C1 segment of cervical spinal cord (tissue), 14 donors: Measurements from ENCODE around the gene DTNBP1.

Source experiments
- DNase-seq, 14 donors: peaks; one replicate each; lab custom pipeline; 2025; lab: John Stamatoyannopoulos, UW

The DTNBP1 gene

DNA sequence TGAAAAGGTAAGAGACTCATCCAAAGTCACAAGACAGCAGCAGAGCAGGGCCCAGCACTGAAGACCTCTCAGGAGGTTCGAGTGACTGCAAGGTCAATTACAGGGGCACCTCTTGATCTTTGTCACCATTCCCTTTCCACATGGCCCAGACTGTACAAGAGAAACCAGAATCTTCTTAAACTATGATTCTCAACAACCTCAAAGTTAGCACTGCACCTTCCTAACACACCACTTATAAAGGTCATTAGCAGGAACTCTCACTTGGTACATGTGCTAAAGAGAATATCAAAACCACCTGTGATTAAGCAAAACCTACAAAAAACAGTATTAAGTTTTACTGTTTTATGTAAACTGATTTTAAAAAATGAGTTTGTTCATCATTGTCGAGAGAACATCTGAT, 70.2 kb downstream of the DTNBP1 start:
- no peak for DNase-seq

DNA sequence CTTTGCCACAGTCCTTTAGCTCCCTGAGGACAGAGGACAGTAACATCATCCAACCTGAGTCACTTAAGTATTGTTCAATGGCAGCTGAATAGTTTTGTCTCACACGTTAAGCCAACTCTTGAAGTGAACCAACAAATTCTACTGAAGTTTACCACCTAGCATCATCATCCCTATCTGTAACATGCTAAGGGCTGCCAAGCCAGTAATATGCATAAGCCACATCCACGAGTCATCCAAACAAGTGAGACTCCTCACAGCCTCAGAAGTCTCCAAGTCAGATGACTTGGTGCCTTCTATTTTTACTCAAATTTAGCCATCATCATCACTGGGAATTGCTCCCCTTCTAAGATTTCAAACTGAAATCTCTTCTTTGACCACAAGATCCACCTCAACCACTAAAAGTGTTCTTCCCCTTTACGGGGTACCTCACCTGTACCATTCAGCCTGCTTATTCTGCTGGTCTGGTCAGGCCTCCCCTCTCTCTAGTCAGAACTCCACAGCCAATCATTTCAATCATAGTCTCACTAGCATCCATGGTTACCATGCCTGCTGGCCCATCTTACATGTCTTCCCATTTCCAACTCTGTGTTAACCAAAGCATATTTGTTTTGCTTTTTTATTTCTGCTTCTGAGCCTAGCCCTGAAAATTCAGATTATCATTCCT, 73.7 kb downstream of the DTNBP1 start:
- no peak for DNase-seq

DNA sequence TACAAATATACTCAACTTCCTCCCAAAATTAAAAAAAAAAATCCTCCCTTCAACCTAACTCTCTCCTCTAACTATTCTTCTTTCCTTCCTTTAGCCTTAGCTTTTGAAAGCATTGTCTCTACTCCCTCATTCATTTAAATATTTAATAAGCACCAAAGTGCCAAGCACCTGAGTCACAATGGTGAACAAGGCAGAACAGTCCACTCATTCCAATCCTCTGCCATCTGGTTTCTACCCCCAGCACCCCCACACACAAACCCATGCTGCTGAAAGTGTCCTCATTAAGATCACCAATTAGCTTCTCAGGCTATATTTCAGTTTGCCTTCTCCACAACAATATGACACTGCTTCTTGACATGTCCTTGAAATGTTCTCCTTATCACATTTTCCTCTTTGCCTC, 76.3 kb downstream of the DTNBP1 start:
- DNase-seq: no peak

DNA sequence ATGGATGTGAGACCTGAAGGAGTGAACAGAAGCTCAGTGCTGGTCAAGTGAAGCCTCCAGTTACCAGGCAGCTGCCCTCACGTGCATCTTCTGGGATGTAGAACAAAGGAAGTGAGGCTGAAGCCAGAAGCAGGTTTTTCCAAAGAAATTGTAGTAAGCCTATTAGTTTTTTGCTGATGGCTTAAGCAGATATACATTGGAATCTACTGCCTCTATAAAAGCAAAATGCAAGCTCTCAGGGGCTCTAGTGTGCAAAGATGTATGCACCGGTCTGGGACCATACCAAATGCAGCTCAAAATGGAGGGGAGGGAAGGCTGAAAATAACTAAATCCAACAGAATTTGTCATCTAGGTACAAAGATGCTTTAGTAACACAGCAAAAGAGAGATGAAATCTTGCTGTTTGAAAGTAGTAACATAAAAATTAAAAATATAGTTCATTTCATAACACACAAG, 77.0 kb downstream of the DTNBP1 start:
- no peak for DNase-seq

DNA sequence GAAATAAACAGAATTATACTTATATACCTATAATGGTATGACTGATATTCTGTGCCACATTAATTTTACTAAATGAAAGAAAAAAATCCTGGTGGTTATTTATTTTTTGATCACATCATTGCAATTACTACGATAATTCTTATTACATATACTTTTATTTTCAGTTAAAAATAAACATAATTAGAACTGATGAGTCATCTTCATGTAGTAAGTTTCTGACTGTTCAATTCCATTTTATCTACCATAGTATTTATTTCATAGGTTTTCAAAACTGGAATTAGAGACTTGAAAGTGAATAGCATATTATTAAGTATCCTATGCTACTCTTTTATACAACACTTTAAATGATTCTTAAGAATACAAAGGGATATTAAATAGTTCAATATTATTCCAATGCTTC, 80.3 kb downstream of the DTNBP1 start:
- DNase-seq: no peak

DNA sequence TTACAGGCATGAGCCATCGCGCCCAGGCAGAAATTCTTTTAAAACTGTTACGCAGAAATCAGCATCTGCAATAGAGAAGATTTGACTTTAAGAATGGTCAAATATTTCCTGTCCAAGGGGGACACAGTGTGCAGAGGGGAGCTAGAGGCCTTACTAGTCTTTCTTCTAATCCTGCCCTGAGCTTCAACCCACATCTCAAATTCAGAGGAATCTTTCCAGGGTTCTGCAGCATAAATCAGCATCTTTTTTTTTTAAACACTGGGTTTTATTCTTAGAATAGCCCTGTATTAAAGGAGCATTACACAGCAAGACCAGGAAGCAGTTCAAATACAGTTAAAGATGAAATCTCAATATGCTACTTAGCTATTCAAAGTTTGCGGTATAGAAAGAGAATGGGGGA, 81.1 kb downstream of the DTNBP1 start:
- DNase-seq: no peak

DNA sequence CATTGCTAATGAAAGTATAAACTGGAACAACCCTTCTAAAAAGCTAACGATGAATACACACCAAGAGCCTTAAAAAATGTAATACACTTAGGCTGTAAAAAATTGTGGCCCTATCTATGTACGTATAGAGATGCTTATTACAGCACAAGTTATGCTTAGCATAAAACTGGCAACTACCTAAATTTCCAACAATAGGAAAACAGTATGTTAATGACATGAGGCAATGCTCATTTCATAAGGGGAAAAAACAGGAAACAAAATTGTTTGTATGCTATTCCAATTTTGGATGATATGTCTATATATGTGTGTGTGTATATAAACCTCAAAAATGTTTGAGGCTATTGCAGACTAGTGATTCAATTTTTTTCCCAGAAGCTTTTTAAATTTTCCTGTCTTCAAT, 82.5 kb downstream of the DTNBP1 start:
- no peak for DNase-seq

DNA sequence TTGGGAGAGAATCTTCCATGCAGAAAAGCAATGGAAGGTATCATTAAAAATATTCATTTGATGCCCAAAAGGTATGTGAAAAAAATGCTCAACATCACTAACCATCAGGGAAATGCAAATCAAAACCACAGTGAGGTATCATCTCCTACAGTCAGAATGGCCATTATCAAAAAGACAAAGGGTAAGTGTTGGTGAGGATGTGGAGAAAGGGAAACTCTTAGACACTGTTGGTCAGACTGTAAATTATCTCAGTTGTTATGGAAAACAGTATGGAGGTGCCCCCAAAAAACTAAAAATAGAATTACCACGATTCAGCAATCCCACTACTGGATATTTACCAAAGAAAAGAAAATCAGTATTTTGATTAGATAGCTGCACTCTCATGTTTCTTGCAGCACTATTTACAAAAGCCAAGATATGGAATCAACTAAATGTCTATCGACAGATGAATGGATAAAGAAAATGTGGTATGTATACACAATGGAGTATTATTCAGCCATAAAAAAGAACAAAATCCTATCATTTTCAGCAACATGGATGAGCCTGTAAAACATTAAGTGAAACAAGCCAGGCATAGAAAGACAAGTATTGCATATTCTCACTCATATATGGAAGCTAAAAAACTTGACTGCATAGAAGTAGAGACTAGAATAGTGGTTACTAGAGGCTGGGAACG, 84.0 kb downstream of the DTNBP1 start:
- no peak for DNase-seq

DNA sequence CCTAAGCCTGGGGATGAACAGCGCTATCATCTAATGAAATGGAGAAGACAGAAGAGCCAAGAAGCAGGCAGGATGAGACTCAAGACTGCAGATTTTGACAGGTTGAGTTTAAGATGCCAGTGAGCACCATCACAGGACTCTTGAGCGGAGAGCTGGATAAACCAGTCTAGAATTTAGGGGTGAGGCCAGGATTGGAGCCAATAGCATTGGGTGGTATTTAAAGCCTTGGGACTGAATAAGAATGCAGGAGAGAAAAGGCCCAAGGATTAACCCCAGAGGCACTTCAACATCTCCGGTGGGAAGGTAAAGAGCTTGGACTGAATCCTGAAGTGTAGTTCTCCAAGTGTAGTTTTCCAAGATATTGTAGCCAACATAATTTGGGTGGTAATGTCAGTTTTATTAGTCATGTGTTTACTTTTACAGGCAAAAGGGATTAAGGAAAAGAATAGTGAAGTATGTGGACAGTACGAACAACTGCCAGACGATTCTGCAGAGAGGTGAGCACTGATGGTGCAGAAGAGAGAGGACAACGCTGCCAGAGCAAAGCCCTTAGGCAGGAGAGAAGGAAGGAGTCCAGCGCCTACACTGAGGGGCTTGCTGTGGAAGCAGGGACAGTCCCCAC, 85.2 kb downstream of the DTNBP1 start:
- DNase-seq: no peak

DNA sequence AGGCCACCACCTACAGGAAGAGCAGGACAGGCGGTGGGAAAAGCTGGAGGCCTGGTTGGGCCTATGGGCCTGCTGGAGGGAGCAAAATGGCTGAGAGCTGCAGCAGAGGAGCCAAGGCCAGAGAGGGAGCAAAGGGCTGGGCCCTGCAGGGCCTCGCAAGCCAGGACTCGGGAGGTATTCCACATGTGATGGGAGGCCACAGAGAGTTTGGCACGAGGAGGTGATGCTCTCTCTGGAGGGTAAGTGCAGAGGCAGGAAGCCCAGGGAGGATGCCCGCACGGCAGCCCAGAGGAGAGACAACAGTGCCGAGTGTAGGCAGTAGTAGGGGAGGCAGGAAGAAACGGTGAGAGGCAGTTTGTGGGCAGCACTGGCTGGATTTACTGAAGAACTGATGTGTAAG, 85.7 kb downstream of the DTNBP1 start:
- DNase-seq: no peak

DNA sequence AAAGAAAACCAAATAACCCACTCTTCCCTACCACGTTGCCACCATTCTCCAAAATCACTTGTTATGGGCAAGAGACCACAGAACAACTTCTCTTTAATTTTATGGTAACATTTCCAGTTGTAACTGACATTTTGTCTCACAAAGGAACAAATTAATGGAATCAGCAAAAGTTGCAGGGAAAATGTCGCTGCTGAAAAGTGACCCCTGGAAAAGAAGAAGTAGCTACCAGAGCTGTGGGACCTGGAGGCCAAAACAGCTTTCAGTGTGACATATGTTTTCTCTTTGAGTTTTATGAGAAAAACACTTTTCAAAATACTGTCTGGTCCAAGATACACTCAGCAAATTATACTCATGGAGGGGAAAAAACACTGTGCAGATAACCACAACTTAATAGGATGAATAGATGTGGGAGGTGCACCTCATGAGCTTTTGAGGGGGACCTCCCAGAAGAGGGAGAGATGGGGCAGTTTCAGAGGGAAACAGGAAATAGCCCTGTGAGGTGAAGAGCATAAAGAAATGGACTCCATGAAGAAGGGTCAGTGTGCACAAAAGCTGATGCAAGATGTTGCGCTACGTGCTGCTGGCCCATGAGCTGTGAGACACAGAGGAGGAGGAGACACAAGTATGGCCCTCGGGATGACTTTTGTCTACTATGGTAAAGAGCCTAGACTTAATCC, 87.3 kb downstream of the DTNBP1 start:
- DNase-seq: no peak

DNA sequence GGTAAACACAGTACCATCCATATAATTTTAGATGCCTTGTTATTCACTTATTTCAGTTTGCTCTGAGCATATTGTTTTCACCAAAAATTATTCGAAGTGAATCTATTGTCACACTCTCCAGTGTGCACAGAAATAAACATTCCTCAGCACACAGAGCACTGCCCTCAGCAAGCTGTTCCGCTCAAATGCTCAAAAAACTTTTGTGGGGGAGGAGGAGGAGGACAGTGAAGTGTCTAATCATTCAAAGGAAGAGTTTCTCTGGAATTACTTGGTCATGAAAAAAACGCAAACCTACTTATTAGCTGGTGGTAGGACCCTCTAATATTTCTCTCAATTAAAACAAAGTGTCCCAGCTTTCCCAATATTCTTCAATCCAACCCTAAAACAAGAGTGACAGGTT, 88.3 kb downstream of the DTNBP1 start:
- DNase-seq: no peak

DNA sequence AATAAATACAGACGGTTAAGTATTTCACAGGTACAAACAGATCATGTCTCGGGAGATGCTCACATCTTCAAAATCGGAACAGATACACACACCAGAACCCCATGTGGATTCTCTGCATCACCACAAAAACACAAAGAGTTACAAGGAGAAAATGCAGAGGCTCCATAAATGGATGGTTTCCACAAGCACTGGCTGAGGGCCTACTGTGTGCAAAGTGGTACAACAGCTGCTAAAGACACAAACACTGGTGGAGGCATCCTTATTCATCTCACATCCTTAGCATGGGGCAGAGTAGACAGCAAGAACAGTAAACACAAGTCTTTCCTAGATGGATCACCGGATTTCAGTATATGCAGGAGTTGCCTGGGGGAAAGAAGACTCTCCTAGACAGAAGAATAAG, 88.8 kb downstream of the DTNBP1 start:
- no peak for DNase-seq

DNA sequence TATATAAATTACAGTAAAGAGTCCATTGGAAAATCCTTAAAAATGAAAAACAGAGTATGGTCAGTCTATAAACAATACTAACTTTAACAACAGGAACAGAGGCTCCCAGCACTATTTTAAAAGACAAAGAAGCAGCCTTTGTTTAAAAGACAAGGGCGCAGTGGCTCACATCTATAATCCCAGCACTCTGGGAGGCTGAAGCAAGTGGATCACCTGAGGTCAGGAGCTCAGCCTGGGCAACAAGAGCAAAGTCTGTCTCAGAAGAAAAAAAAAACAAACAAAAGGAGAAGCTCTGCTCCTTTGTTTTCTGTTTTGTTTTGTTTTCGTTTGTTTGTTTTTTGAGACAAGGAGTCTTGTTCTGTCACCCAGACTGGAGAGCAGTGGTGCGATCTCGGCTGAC, 89.4 kb downstream of the DTNBP1 start:
- no peak for DNase-seq

DNA sequence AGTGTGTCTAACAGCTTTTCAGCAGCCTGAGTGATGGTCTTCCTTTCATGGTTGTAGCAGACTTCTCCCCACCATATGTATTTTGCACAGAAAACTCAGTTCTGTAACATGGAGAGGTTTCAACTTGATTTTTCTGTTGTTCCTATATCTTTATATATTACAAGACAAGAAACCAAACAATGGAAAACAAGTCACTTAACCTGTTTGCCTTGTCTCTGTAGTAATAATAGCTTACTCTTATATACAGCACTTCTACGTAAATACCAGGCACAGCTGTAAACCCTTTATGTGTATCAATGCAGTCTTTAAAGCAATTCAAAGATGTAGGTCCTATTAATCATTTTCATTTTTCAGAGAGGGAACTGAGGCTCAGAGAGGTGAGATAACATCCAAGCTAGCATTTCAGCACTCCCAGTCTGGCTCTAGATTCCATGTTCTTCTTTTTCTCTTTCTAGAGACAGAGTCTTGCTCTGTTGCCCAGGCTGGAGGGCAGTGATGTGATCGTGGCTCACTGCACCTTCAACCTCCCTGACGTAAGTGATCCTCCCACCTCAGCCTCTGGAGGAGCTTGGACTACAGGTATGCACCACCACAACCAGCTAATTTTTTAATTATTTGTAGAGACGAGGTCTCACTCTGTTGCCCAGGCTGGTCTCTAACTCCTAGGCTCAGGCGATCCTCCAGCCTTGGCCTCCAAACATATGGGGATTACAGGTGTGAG, 90.4 kb downstream of the DTNBP1 start:
- DNase-seq: no peak

DNA sequence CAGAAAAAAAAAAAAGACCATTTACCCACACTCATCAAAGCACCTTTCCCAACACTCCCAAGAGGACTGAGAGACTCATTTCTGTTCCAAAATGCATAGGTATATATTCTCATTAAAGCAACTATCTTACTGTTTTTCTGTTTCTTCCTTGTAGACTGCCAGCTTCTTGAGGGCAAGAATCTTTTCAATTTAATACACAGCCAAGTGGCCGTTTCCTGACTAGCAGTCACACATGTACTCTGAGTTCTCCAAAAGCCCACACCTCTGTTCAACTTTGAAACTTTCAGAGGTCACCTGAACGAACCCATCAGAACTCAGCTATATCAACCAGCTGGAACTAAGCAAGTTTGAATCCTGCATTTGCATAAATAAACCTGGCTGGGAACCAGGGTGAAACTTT, 92.7 kb downstream of the DTNBP1 start:
- no peak for DNase-seq

DNA sequence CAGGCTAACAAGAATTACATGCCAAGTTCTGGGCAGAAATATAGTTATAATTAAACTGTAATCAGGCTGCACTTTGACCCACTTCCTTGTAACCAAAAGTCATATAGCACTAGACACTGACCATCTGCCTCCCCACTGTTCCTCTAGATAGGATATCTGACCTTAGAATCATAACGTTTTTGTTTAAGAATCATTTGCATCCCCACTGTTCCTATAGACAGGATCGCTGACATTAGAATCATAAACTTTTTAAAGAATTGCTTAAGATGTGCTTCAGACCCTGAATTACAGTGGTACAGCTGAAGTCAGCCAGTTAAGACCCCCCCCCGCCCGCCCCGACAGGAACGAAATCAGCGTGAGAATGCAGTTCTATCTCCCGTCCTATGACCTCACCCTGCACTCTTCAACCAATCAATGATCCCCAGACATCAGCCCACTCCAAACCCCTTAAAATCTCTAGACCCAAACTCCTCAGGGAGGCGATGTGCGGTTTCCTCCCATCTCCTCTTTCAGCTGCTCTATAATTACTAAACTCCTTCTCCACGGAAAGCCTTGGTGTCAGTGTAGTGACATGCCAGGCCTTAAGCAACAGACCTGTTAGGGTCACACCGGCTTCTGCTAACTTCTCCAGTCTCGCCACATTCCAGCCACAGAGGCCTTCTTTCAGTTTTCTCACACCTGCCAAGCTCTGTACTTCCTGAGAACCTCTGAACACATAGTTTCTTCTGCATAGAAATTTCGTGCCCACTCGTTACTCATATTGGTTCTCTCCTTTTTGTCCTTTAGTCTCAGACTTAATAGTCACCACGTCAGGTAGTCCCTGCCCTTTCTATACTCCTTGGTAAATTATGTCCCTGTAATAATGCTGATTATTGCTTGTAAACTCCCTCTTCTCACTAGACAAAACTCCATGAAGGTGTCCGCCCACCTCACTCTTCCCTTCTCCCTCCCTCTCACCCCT, 93.5 kb downstream of the DTNBP1 start:
- DNase-seq: no peak

DNA sequence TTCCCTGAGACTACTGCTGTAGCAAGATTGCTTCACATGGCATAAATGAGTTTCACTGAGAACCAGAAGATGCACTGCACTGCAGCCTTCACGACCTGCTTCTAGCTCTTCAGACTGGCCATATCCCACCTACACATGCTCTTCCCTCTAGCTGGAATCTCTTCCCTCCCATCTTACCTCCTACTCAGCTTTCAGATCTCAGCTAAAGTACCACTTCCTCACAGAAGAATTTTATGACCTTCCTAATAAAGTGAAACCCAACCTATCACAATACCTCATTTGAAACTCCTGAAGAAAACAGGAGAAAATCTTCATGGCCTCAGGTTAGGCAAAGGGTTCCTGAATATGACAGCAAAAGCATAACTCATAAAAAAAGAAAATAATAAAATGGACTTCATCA, 99.9 kb downstream of the DTNBP1 start:
- DNase-seq: no peak

DNA sequence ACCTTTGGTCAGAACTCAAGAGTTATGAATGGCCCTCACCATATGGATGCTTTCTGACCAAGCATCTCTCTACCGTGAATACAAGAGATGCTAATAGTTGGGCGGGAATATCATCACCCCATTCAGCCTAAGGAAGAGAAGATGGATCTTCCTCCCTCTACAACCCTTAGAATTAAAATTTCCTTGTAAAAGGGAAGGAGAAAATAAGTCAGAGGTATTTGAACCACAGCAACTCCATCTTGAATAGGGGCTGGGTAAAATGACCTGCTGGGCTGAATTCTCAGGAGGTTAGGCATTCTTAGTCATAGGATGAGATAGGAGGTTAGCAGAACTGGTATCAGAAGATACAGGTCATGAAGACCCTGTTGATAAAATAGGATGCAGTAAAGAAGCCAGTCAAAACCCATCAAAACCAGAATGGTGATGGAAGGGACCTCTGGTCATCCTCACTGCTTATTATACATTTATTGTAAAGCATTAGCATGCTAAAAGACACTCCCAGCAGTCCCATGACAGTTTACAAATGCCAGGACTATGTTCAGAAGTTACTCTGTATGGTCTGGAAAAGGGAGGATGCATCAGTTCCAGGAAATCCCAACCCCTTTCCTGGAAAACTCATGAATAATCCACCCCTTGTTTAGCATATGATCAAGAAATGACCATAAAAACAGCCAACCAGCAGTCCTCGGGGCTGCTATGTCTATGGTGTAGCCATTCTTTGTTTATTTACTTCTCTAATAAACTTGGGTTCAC, 101.2 kb downstream of the DTNBP1 start:
- no peak for DNase-seq

DNA sequence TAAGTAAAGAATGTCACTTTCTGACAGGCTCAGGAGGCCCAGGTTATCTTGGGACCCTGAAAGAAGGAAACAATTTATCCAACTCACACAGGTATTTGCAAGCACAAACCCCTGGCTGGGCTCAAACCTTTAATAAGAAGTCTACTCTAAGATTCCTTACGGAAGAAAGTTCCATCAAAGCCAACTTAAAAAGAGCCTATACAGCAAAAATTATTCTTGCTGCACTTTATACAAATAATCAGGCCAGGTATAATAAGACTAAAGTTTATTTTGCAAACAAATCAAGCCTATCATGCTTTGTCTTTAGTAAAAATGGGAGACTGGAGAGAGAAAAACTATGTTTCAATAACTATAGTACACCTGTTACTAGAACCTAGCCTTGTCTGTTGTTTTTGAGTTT, 102.1 kb downstream of the DTNBP1 start:
- DNase-seq: no peak
